ENCODE measurements around the gene MTCP1.

Gene MTCP1

DNA sequence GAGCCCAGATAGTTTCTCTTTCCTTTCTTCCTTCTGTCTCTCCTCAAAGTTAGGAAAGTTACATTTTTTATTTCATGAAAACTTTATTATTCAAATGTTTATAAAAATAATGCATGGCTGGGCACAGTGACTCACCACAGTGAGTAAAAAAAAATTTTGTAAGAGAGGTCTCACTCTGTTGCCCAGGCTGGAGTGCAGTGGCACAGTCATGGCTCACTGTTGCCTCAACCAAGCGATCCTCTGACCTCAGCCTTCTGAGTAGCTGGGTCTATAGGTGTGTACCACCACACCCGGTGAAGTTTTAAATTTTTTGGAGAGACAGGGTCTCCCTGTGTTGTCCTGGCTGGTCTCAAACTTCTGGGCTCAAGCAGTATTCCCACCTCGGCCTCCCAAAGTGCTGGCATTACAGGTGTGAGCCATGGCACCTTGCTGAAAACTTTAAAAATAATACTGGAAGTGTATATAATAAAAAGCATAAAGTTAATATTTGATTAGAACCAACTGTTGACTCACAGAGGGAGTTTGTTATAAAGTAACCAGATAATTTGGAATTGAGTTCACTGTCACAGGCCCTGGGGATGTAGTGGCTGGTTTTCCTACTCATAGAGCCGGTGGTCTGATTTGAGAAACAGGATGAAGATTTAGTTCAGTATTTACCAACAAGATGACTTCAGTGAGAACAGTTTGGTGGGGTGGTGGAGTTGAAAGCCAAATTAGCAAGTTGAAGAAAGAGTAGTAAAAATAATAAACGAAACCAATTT lies 18.0 kb downstream of the MTCP1 start:
- DNase-seq = no peak

DNA sequence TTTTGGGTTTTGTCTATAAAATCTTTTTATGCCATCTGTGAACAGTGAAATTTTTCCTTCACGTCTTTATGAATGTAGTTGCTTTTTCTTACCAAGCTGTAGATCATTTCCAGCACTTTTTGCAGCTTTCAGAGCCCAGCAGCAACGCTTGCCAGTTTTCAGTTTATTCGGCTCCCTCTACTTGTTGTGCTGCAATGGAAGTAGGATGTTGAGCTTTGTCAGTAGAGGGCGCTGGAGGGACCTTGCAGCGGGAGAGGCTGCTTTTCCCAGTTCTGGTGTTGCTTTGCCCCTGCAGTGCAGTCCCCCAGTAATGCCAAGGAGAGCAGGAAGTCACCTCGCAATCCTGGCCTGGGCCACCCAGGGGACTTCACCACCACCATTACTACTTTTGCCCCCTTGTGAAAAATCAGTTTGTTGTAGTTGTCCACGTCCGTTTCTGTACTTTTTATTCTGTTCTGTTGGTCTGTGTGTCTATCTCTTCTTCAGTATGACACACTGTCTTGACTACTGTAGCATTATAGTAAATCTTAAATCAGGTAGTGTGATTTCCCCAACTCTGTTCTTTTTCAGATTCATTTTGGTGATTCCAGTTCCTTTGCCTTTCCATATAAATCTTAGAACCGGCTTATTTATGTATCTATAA lies 21.8 kb downstream of the MTCP1 start:
- peak; percentile 32 to 51 for DNase-seq

DNA sequence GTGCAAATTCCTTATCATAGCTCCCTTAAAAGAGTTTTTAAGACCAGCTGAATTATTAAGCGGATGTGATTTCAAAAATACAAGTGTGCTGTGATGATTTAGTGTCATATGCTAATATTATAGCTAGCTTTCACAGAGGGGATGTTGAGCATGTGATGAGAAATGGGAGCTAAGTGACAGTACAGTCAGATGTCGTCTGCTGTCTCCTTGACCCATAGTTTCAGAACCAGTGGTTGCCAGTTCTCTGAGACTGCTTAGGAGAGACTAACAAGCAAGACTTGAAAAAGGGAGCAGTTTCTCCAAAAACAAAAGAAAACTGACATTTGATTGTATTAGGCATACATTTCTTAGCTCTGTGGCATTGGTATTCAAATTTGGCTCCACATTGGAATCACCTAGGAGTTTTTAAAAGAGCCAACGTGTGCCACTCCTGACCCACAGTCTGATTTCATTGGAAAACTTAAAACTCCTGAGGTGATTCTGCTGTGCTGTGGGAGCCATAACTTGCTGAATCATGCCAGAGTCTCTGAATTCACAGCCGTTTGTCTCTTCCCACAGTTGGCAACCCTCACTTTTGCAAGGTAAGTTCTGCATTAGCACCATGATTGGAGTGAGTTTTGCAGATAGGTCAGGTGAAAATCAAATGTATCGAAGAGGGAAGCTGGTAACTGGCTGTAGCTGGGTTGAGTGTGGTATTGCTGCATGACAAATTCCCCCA lies 24.0 kb downstream of the MTCP1 start:
- DNase-seq = no peak

DNA sequence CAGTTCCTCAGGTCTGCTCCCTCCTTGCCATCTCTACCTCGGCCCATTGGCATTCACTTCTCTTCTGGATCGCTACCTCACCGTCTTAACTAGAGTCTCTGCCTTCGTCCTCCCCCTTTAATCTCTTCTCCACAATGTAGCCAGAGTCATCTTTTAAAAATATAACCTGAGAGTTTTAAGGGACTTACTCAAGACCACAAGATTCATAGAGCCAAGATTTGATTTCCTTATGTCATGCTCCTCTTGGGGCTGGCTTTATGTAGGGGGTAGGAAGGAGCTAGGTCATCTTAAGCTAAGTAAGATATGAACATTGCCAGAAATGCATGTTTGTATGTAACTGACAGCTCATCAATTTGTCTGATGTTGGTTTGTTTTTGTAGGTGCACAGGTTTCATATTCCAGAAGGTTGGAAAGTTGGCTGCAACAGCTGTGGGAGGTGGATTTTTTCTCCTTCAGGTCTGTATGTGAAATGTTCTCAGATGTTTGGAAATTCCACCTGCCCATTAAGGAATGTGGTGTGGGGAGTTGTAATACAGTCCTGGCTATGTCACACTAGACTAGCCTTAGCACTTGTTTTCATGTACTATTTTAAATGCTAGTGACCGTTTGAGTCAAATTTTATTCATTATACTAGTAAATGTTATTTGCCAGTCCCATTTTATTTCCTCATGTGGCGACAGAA lies 24.7 kb downstream of the MTCP1 start:
- no peak for DNase-seq

DNA sequence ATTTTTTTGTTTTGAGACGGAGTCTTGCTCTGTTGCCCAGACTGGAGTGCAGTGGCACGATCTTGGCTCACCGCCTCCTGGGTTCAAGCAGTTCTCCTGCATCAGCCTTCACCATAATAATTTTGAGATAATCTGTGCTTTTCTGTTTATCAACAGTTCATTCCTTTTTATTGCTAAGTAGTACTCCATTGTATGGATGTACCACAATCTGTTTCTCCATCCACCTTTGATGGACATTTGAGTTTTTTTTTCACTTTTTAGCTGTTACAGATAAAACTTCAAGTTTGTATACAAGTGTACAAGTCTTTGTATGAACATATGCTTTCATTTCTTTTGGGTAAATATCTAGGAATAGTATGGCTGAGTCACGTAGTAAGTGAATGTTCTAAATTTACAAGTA lies 35.2 kb downstream of the MTCP1 start:
- no peak for DNase-seq

DNA sequence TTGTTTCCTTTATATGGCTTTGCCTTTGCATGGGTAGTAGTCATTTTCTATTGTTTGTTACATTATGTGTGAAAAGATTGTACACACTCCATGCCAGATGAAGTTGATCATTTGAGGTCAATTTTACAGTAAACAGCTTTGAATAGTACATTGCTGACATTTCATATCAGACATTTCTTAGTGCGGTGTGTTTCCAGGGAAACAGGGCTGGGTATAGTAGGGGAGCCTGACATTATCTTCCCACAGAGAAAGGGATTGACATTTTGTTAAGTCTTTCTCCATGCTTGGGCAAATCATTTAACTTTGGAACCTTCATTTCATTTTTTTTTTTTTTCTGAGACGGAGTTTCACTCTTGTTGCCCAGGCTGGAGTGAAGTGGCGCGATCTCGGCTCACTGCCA lies 39.3 kb downstream of the MTCP1 start:
- DNase-seq = no peak

DNA sequence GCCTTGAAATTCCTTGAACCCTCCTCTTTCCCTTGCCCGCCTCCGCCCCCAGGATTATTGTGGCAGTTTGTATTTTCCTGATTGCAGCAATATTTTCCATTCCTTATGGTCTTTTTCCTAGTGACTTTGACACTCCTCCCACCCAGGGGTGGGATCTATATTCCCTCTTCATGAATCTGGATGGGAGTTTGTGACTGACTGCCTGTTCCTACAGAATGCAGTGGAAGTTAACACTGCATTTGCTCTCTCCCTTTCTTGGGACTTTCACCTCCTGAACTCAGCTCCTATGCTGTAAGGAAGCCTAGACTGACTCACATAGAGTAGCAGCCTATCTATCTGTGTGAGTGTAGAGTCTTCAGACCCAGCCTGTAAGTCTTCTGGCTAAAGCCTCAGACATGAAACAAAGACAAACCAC lies 42.1 kb downstream of the MTCP1 start:
- no peak for DNase-seq

DNA sequence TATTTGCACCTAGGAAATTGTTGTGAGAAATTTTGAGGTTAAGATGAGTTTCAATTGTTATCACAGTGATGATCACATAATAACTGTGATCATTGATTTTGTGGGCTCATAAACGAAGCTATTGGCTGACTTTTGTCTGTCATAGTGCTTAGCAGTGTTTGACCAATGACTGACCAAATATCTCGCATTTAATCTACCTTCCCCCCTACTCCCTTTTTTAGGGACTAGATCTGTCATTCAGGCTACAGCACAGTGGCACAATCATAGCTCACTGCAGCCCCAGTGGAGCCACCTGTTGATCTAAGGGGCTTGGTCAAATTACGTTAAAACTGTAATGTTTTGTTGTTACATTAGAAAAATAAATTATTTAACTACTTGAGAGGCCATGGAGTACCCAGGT lies 42.8 kb downstream of the MTCP1 start:
- DNase-seq = no peak

DNA sequence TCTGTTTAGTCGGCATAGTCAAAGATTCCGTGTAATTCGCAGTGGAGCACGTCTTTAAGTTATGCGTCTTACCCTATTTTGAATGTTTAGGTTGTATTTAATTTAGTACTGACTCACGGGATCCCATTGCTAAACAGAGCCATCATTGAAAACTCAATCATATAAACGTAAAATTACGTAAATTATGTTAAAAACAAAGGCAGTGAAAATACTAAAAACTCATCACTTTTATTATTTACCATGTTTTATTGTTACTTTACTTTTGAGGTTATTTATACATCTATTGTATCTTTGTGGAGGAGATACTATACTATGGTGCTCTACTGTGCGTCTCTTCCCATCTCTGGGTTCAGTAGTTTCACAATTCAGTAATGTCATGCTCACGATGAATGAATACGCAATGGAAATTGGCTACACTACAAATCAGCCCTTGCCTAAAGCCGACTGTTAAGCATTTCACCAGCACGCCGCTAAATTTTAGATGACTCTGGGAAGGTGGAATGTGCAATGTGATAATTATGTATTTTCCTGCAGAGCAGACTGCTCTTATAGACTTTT lies 43.3 kb downstream of the MTCP1 start:
- peak; percentile 4 to 6 for DNase-seq

DNA sequence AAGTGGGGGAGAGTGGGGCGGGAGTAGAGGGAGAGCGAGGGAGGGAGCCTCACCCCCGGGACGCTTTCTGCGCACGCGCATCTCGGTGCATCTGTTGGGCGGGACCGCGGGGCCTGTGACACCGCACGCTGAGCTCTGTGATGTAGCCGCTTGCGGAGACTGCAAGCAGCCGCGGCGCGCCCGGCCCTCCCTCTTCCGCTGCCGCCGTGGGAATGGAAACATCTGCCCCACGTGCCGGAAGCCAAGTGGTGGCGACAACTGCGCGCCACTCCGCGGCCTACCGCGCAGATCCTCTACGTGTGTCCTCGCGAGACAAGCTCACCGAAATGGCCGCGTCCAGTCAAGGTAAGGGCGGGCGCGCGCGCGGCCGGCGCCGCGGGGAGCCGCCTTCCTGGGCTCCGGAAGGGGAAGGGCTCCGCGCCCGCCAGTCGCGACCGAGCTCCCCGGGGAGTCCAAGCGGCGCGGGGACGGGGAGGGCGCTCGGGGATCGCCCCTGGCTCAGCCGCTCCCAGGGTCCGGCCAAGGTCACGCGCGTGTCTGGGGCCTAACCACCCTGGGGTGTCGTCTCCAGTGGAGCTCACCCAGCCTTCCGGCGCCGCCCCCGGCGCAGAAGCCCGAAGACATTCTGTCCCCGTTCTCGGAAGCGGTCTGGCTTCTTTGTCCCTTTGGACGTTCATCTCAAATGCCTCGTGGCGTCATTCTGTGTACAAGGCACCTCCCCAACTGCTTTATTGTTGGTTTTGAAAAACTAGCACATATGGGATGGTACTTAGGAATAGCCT lies 44.0 kb downstream of the MTCP1 start, which contains the start of gene FUNDC2:
TSS of gene FUNDC2 (plus strand) at position 118 of the 782 bp plus-strand sequence. CDS start at position 213, 95 bp downstream.
- DNase-seq = peak; percentile 89 to 91

DNA sequence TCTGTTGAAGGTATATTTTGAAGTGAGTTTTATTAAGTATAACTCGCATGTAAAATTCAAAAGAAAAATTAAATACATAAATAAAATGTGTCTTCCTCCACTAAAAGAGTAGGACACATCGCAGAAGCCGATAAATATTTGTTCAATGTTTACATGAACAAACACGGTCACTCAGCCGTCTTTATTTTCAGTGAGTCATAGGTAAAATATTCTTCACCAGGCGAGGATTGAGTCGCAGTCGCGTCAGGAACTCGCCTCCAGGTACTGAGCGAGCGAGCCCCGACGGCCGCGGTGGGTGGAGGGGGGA lies 44.6 kb downstream of the MTCP1 start:
- no peak for DNase-seq

DNA sequence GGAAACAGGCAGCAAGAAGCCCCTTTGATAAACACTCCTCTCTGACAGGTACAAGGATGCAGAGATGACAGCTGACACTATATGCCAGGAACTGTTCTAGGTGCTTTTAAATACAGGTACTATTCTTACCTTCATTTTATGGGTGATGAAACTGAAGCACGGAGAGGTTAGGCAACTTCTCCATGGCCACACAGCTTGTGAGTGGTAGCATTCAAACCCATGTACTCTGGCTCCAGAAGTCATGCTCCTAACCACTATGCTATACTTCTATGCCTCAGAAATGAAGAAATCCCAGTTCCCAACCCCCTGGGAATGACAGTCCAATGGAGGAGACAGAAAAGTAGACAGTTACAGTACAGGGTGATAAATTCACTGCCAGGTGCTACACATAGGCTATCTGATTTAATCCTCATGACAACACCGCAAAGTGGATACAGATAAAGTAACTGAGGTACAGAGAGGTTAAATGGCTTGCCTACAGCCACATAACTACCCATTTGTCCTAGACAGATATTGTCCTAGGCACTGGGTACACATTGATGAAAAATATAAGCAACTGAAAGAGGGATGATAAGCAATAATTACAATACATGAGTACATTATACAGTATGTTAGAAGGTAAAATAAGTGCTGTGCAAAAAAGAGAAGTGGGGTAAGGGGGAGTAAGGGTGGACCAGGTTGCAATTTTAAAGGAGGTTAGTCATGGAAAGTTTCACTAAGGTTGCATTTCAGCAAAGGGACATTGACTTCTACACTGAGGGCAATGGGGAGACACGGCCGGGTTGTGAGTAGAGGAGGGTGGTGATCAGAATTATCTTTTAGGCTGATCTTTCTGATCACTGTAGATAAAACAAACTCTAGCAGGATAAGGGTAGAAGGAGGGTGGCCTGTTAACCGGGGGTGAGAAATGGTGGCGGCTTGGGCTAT lies 46.8 kb downstream of the MTCP1 start:
- no peak for DNase-seq

DNA sequence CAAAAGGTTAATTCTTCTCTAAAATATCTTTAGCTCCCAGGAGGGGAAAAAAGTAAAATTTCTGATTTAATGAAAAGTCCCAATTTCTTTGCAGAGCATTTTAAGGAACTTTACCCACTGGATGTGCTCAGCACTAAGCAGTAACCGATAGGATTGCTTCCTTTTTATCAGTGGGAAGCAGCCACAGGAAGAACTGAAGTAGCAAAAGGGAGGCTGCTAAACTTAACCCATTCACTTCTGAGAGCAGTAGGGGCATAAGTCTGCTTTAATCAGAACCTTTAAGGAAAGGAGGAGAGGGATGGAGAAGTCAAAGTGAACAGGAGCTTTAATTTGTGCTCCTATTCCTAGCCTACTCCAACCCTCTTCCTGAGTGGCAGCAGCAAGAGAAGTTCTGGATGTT lies 48.4 kb downstream of the MTCP1 start, which contains the start of gene F8:
TSS of gene F8 (minus strand) at position 139 of the 400 bp plus-strand sequence. CDS start 171 bp downstream, outside the sequence.
- DNase-seq = no peak

DNA sequence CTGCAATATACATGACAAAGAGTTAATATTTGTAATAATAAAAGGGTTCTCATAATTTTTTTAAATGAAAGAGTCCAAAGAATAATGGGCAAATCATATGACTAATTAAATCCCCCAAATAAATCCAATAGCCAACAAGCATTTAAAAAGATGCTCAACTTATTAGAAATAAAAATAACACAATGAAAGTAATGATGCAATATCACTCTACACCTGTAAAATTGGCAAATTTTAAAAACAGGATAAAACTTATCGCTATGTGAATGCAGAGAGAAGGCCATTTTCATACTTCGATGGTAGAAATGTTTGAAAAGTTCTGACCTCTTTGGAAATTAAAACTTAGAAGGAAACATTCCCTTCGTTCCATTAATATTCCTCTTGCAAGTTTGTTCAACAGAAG lies 50.3 kb downstream of the MTCP1 start:
- no peak for DNase-seq

All from activated CD4-positive, alpha-beta T cell treated with anti-CD3 and anti-CD28 coated beads for 4 hours (primary cell).